KOPT-K1 (cell line): ENCODE data around the gene ITSN1.

Experiments
- H3K27ac ChIP-seq: fragments of 200-600 bp; sonication (generic); 2 replicates; pipeline ENCODE4 v1.5.1; 2016; ENCODE audit warnings: antibody characterized with exemption, mild to moderate bottlenecking, low read depth, low read length; ENCODE audit not compliant: poor library complexity, severe bottlenecking
- H3K36me3 ChIP-seq: fragments of 200-600 bp; sonication (generic); 2 replicates; pipeline ENCODE4 v1.5.1; 2017; ENCODE audit warnings: antibody characterized with exemption, mild to moderate bottlenecking, low read length, moderate library complexity; ENCODE audit not compliant: insufficient read depth
- H3K9me3 ChIP-seq: fragments of 200-600 bp; sonication (generic); 2 replicates; pipeline ENCODE4 v1.5.1; 2017; ENCODE audit warnings: antibody characterized with exemption, low read length, mild to moderate bottlenecking; ENCODE audit not compliant: insufficient read depth, poor library complexity, severe bottlenecking

Gene ITSN1

DNA sequence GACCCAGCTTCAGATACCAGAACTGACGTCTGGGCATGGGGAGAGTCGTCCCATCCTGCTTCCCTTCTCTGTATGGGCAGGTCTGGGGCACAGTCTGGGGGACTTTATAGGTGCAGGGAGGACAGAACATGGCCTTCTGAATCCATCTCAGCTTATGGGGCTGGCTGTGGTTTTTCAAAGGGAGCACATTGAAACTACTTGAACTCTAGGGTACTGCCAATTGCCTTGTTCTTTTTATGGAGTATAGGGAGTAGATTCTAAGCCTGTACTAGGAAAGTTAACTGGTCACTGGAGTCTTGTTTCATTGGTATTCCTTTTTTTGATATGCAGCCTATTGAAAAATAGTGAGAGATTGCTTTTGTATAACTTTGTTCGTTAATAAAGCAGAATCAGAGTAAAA is 183.1 kb downstream of the ITSN1 start:
- Histone ChIP-seq H3K27ac (no peak overlapping the region), H3K36me3 (no peaks in the 10 kb centered on the region)

DNA sequence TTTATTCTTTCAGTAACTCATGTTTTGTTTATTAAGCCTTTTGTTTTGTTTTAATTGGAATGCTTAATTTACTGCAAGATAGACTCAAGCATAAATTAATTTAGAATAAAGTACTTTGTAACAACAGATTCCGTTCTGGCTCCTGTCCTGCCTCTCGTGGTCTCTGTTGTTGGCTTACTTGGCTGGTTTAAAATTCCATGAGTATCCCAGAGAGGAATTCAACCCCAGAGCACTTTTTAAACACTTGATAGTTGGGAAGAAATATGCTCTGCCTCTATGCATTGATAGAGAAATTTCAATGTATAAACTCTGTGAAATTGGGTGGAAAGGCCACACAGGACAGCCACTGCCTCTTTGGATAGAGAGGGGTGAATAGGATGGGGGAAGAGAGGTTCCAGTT is 183.6 kb downstream of the ITSN1 start:
- no peak overlapping the region for H3K27ac ChIP-seq
- no peaks in the 10 kb centered on the region for H3K9me3 ChIP-seq
- no peaks in the 10 kb centered on the region for H3K36me3 ChIP-seq

More for the DNA sequence above, 183.1 kb downstream of the ITSN1 start:
- H3K9me3 ChIP-seq, result no peaks in the 10 kb centered on the region

DNA sequence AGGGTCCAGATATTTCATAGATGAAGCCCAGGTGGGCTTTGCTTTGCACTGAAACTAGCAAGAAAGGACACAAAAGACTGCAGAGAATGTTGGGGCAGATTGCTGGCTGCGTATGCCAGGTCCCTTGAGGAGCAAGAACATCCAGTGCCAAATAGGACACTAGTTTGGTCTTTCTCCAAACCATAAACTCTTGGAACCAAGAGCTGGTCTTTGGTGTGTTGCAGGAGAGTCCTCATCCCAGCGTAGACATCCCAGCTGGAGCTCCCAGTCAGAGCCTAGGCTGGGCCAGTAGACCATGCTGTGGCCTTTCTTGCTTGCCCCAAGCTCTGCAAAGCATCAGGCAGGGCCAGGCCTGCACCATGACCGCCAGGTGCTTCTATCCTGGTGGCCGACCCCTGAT is 185.8 kb downstream of the ITSN1 start:
- no peaks in the 10 kb centered on the region for H3K36me3 ChIP-seq
- H3K9me3 ChIP-seq, result no peaks in the 10 kb centered on the region
- no peak overlapping the region for H3K27ac ChIP-seq

DNA sequence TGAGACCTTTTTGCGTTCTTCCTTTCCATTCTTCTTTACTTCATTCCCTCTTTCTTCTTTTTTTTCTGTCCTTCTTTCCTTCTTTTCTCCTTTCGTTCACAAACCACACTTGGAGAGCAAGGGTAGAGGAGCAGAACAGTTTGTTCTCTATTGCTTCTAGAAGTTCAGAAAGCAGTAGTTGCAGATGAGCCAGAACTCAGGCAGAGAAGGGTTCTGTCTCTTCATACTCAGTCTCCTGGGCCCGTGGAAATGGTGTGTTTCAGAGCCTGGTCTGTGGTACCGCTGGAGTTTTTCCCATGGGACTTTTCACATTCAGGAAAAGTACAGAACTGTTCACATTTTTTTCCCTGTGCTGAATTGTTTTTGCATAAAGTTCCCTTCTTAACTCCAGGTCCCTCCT is 186.3 kb downstream of the ITSN1 start:
- H3K27ac ChIP-seq, result no peak overlapping the region
- no peaks in the 10 kb centered on the region for H3K9me3 ChIP-seq
- H3K36me3 ChIP-seq, result no peaks in the 10 kb centered on the region

DNA sequence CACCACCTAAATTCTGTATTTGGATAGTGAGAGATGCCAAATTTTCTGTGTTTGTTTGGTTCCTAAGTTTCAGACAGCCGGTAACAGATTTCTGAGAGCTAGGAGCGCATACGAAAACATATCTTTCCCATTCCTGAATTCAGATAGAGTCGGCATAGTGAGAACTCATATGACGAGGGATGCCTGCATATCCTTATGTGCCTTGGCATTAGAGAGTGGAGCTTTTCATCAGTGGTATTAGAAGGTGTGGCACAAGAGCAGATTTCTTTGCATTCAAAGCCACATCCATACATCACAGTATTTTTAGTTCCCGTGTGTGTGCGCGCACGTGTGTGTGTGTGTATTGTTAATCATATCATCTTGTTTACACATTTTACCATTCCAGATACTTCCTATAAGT is 187.5 kb downstream of the ITSN1 start:
- no peaks in the 10 kb centered on the region for H3K36me3 ChIP-seq
- no peak overlapping the region for H3K27ac ChIP-seq

DNA sequence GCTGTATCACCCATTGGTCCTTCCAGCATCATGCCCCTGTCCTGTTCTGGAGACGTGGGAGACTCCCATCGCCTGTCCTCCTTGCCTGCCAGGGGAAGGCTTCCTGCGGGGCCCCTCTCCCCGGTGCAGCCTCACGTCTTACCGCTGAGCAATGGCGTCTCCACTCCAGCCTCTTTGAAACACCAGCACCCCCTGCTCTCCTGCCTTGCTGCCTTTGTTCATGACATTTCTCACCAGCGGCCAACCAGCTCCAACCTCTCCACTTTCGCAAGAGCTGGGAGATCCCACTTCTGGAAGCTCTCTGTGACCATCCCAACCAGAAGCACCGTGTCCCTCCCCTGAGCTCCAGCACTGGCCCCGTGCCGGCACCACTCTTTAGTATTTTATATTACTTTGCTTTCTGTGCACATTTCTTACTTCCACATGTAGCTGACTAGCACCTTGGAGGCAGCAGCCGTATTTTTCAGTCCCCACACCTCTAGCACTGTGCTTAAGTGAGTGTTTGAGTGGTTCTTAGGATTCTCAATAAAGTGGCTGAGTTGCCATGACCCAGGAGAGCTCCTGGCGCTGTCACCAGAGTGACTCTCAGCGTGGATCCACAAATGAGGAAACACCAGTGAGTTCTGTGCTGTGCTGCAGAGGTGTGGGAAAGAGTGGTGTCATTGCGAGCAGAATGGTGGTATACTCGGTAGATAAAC is 189.8 kb downstream of the ITSN1 start:
- Histone ChIP-seq H3K36me3 (no peaks in the 10 kb centered on the region), H3K27ac (no peak overlapping the region), H3K9me3 (no peaks in the 10 kb centered on the region)

More for the DNA sequence above, 187.5 kb downstream of the ITSN1 start:
- no peaks in the 10 kb centered on the region for H3K9me3 ChIP-seq

DNA sequence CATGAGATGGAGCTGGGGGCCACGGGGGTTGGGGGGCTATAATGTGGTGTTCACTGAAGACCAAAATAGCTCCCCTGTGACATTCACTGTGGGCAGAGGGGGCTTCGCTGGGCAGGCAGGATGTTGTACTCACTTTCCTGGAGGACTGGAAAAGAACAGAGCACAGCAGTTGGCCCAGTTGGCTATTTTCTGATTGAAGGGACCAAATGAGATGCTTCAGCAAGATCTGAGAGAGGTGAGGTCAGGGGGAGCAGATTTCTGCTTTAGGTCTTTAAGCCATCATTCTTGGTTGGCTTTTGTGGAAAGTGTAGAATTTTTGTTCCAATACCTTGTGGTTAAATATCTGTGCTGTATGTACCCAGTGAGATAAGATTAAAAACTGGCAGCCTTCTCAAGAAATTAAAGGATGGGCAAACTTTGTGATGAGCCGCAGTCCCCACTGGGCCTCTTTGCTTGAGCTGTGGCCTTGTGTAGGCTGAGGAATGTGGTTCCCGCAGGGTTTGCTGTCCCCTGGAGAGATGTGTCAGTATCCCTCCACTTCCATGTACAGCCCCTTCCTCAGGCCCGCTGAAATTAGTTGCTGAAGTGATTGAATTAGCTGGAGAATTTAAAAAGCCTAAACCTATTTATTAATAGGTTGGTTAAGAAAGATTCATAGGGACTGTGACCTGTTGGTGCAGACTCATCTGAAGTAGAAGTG is 192.7 kb downstream of the ITSN1 start:
- Histone ChIP-seq H3K36me3 (no peaks in the 10 kb centered on the region), H3K27ac (no peak overlapping the region), H3K9me3 (no peaks in the 10 kb centered on the region)

DNA sequence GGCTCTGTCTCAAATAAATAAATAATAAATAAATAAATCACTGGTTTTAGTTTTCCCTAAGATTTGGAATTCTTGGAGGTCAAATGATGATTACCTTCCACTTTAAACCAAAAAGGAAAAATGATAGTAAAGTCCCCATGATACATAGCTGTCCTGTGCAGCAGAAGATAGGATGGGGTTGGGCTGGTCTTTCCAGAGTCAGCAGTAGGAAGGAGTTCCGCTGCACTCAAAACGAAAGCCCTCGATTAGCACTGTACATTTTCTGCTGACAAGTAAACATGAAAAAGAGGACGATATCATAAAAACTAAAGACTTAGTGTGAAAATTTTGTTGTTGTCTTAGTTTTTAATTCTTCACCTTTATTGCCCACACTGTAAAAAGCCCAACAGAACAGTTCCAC is 193.6 kb downstream of the ITSN1 start:
- no peak overlapping the region for H3K27ac ChIP-seq
- H3K36me3 ChIP-seq, result no peaks in the 10 kb centered on the region
- no peaks in the 10 kb centered on the region for H3K9me3 ChIP-seq

DNA sequence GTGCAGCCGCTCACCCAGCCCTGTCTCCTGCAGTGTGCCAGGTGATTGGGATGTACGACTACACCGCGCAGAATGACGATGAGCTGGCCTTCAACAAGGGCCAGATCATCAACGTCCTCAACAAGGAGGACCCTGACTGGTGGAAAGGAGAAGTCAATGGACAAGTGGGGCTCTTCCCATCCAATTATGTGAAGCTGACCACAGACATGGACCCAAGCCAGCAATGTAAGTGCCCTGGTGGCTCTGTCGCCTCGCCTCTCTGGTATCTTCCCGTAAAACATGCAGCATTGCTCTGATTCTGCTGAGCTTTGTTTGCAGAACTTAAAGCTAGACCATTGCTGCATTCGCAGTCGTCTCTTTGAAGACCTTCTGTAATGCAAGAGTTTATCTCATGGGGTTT is 194.1 kb downstream of the ITSN1 start:
- no peaks in the 10 kb centered on the region for H3K9me3 ChIP-seq
- no peaks in the 10 kb centered on the region for H3K36me3 ChIP-seq
- no peak overlapping the region for H3K27ac ChIP-seq

DNA sequence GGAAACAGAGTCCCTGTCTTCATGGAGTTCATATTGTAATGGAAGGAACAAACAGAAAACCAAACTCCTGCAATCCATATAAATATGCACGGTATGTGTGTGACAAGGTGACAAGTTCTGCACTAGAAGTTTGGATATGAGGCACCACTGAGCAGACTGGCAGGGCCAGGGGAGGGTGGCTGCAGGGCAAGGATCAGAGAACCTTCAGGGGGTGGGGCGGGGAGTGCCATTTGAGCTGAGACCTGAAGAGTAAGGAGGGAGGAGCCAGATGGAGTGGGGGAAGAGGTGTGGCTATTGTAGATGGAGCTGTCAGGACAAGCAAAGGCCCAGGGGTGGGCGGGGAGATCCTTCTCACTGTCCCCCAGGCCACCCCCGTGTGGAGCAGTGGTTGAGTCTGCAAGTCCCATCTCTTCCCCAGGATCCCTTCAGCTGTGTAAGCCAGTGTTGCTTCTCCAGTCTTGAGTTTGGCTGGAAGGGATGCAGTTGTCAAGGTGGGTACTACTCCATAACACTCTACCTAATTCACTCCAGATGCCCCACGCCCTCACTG is 196.9 kb downstream of the ITSN1 start:
- H3K36me3 ChIP-seq, result no peaks in the 10 kb centered on the region
- no peak overlapping the region for H3K27ac ChIP-seq
- no peaks in the 10 kb centered on the region for H3K9me3 ChIP-seq

DNA sequence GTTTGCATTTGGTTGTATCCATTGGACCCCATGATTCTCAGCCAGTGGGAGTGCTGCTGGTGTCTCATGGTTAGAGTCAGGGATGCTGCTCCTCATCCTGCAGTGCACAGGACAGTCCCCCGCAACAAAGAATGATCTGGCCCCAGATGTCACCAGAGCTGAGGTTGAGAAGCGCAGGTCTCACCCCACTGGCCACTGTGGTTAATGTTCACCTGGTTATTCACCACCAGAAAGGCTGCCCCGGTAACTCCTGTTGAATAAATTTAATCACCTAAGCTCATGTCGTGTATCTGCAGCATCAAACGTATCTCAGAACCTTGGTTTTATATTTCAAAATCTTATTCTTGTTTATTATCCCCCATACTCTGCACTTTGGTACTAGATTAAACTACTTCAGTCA is 197.5 kb downstream of the ITSN1 start:
- H3K27ac ChIP-seq, result no peak overlapping the region

DNA sequence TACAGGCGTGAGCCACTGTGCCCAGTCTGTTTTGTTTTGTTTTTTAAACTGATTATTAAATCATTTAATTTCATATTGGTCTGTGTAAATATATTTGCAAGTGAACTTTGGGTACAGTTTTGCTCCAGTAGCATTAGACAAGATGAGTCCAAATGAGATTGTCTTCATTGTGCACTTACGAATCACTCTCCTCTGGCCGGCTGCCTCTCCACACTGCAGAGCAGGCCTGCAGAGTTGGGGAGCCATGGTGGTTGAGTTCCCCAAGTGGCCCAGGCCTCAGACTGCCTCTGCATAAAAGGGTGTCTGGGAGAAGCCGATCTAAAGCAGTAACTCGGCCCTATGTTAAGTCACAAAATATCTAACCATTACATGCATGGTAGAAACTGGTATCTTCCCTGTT is 198.5 kb downstream of the ITSN1 start:
- no peaks in the 10 kb centered on the region for H3K36me3 ChIP-seq
- H3K9me3 ChIP-seq, result peaks cover 1% of the 10 kb centered on the region
- no peak overlapping the region for H3K27ac ChIP-seq

More for the DNA sequence above, 197.5 kb downstream of the ITSN1 start:
- no peaks in the 10 kb centered on the region for H3K36me3 ChIP-seq
- H3K9me3 ChIP-seq, result no peaks in the 10 kb centered on the region

DNA sequence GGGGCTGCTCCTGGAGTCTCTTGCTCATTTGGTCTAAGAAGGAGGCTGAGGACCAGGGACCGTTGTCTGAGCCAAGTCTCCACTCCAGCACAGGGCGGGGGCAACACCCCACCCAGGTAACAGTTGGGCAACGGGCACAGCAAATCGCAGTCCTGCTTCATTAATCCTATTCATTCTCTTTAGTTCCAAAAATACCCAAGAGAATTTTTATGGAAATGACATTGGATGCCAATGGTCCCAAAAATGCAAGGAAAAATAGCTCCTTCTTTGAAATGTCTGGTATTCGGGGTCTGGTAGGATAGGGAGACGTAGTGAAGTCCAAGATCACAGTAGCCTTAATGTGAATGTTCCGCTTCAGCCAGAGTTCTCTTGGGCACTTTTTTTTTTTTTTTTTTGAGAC is 199.3 kb downstream of the ITSN1 start:
- H3K27ac ChIP-seq, result no peak overlapping the region
- H3K9me3 ChIP-seq, result peaks cover 9% of the 10 kb centered on the region
- H3K36me3 ChIP-seq, result no peaks in the 10 kb centered on the region

DNA sequence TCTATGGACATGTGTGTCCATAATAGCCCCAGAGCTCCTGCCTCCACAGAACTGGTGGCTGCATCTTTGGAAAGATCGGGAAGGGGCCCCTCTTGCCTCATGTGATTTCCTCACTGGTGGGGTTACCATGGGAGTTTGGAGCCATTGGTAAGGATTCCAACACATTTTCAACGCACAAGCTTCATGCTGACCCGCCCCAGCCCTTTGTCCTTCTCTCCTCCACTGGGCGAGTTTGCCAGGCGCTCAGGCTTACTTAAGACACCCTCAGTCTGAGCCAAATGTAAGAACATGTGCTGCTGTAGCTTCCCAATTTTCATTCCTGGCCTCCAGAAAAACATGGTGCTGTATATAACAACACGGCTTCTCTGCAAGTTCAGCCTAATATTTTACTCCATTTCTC is 200.9 kb downstream of the ITSN1 start:
- peaks cover 9% of the 10 kb centered on the region for H3K9me3 ChIP-seq
- H3K27ac ChIP-seq, result no peak overlapping the region
- no peaks in the 10 kb centered on the region for H3K36me3 ChIP-seq

DNA sequence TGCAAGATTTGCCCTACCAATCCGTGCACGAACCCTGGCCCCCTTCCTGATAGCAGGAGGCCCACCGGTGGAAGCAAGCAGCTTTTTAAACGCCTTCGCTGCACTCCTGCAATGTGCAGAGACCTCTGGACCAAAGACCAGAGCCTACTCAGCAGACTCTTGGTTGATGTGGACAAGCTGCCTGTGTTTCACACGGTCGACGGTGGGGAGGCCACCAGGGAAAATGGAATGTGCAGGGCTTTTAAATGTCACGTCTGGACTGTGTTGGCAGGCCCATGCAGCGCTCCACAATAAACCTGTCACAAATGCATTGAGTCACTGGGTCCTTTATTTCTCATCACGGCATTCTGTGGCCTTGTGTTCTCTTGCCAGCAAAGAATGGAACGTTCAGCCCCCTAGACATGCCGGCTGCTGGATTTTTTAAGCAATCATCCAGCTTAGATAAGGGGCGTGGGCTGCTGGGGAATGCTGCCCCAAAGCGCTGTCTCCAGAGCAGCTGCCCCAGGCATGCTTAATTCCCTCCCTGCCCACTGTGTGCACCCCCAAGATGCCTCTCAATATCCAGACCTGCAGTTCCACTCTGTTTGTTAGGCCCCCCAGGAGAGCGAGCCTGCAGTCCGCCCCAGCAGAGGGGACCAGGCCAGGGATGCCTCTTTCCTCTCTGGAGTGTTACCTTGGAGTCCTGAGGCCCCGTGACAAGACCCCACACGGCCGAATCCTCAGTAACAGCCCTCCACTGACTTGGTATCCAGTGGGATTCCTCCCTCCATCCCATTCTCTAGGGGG is 202.0 kb downstream of the ITSN1 start:
- no peaks in the 10 kb centered on the region for H3K36me3 ChIP-seq
- H3K9me3 ChIP-seq, result peaks cover 9% of the 10 kb centered on the region
- H3K27ac ChIP-seq, result no peak overlapping the region
